NCI-H146 treated with DMSO at 0.1 percent for 48 hours (cell line): Measurements from ENCODE around the gene TRIP10.
"Not testable (repeated sequence)": the region's sequence is repeated elsewhere in the genome, so short reads cannot be mapped to it uniquely, and the experiment has no call there.

Source experiments
- DNase-seq: peaks from one replicate; lab custom pipeline; 2025; ENCODE audit not compliant: unreplicated experiment; lab: John Stamatoyannopoulos, UW

TRIP10 gene

DNA sequence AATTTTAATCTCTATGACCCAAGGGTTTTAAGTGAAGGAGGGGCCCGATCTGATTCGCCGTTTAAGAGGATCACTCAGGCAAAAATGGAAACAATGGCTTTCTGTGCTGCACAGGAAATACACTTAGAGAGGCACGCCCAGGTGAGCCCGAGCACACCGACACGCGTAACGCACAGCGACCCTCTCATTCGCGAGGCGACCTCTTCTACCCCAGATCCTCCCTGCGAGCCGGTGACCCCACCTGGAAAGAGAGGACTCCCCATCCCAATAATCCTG, 27.5 kb downstream of the TRIP10 start:
- peak; percentile 14 for DNase-seq

- DNase-seq, result peak; percentile 76
Observed at GRCh38 chr19:6767357-6768235, 28.1 kb downstream of the TRIP10 start, which contains the start of gene SH2D3A. Gene SH2D3A (minus strand): TSS chr19:6767435. CDS start chr19:6763748, 3,687 bp downstream.

- DNase-seq, result no peak
Observed at GRCh38 chr19:6768236-6768785, 28.8 kb downstream of the TRIP10 start.

GRCh38 chr19:6769006-6769619, 29.6 kb downstream of the TRIP10 start:
- no peak for DNase-seq

DNA sequence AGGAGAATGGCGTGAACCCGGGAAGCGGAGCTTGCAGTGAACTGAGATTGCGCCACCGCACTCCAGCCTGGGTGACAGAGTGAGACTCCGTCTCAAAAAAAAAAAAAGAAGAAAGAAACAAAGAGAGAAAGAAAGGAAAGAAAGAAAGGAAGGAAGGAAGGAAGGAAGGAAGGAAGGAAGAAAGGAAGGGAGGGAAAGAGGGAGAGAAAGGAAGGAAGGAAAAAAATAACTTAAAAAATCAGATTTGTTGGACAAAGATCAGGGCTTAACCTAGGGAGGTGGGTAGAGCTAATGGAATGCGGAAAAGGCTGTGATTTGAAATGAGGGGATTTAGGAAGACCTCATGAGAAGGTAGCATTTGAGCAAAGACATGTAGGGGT, 32.2 kb downstream of the TRIP10 start:
- not testable (repeated sequence) for DNase-seq

GRCh38 chr19:6772028-6772865, 32.8 kb downstream of the TRIP10 start, which contains the start of gene VAV1:
Gene VAV1 (plus strand): TSS chr19:6772708. CDS start chr19:6772808, 100 bp downstream.
- no peak for DNase-seq

GRCh38 chr19:6772866-6773322, 33.4 kb downstream of the TRIP10 start:
- DNase-seq, result no peak

GRCh38 chr19:6773323-6773931, 33.9 kb downstream of the TRIP10 start:
- DNase-seq, result no peak

GRCh38 chr19:6774821-6775707, 35.6 kb downstream of the TRIP10 start:
- DNase-seq, result no peak

DNA sequence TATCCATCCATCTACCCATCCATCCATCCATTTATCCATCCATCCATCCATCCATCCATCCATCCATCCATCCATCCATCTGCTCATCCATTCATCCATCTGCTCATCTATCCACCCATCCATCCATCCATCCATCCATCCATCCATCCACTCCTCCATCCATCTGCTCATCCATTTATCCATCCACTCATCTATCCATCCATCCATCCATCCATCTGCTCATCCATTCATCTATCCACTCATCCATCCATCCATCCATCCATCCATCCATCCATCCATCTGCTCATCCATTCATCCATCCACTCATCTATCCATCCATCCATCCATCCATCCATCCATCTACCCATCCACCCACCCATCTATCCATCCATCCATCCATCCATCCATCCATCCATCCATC, 36.6 kb downstream of the TRIP10 start:
- not testable (repeated sequence) for DNase-seq

DNA sequence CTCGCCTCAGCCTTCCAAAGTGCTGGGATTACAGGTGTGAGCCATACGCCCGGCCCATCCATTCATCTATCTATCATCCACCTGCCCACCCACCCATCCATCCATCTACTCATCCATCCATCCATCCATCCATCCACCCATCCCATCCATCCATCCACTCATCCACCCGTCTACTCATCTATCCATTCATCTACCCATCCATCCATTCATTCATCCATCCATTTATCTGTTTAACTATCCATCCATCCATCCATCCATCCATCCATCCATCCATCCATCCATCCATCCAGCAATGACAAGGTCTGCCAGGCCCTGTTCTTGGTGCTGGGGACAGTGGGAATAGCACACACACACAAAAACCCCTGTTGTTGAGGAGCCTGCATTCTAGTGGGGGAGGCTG, 37.5 kb downstream of the TRIP10 start:
- DNase-seq, result no peak

DNA sequence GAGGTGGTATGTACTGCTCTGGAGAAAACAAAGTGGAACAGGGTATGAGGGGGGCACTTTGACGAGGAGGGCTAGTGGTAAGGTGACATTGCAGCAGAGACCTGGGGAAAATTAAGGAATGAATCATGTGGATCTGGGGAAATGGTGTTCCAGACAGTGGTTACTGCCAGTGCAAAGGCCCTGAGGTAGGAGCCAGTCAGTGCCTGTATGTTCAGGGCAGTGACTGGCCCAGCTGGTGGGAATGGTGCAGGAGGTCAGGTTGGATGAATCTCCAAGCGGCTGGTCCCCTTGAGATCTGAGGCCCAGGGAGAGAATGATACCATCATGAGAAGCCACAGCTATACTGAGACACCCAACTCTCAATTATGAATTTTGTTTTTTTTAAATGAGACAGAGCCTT, 38.0 kb downstream of the TRIP10 start:
- DNase-seq, result no peak

DNA sequence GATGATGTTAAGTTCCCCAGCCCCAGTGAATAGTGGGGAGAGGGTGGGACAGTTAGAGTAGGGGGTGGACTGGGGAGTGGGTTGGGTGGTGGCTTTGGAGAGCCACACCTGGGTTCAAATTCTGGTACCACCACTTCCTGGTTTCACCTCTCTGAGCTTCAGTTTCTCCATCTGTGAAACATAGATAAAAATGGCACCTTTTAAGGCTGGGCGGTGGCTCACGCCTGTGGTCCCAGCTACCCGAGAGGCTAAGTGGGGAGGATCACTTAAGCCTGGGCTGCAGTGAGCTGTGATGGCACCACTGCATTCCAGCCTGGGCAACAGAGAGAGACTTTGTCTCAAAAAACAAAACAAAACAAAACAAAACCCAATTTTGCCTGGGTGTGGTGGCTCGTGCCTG, 38.9 kb downstream of the TRIP10 start:
- DNase-seq, result no peak

DNA sequence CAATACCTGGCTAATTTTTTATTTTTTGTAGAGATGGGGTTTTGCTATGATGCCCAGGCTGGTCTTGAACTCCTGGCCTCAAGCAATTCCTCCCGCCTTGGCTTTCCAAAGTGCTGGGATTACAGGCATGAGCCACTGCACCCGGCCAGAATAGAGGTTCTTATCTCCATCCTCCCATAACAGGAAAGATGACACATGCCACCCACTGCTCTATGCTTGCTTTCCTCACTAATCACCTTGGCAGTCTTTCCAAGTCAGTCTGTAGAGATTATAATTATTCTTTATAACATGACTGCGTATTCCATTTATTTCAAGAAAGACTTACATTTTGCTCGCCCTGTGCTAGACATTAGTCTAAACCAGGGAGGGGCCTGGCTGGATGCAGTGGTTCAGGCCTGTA, 39.7 kb downstream of the TRIP10 start:
- DNase-seq, result no peak

DNA sequence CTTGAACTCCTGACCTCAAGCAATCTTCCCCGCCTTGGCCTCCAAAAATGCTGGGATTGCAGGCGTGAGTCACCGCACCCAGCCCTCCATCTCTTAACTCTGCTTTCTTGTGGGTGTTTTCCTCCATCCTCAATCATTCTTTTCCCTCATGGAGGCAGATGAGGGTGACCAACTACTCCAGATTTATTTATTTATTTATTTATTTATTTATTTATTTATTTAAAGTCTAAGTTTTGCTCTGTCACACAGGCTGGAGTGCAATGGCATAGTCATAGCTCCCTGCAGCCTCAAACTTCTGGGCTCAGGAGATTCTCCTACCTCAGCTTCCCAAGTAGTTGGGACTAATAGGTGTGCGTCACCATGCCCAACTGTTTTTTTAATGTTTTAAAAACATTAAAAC, 47.9 kb downstream of the TRIP10 start:
- no peak for DNase-seq

GRCh38 chr19:6788896-6789295, 49.4 kb downstream of the TRIP10 start:
- DNase-seq, result no peak

DNA sequence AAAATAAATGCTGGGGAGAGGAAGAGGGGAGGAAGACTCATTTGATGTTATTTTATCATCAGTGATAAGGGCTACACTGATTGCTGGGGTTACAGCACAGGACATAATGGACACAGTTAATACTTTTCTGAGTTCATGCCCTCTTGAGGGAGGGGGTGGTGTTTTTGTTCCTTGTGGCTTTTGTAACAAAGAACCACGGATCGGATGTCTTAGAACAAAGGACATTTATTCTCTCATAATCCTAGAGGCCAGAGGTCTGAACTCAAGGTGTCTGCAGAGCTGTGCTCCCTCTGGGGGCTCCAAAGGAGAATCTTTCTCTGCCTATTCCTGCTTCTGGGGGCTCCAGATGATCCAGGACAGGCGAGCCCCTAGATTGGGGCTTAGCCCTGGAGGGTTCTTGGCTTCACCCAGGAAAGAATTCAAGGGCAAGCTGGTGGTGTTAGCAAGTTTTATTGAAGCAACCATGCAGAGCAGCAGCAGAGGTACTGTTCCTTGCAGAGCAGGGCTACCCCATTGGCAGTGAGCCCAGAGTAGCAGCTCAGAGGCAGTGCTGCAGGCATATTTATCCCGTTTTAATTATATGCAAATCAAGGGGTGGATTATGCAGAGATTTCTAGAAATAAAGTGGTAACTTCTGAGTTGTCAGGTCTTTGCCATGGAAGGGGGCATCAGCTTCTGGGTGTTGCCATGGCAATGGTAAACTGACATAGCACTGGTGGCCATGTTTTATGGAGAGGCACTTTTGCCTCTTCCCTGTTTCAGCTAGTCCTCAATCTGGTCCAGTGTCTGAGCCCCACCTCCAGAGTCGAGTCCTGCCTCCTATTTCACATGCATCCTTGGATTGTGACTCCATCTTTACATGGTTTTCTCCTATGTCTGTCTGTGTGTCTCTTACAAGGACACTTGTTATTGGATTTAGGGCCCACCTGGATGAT, 51.0 kb downstream of the TRIP10 start:
- DNase-seq, result no peak

DNA sequence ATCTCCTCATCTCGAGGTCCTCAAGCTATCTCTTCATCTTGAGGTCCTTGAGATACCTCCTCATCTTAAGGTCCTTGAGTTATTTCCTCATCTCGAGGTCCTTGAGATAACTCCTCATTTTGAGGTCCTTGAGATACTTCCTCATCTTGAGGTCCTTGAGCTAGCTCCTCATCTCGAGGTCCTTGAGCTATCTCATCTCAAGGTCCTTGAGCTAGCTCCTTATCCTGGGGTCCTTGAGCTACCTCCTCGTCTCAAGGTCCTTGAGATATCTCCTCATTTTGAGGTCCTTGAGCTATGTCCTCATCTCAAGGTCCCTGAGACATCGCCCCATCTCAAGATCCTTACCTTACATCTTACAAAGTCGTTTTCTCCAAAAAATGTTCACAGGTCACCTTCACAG, 51.8 kb downstream of the TRIP10 start:
- DNase-seq, result no peak

DNA sequence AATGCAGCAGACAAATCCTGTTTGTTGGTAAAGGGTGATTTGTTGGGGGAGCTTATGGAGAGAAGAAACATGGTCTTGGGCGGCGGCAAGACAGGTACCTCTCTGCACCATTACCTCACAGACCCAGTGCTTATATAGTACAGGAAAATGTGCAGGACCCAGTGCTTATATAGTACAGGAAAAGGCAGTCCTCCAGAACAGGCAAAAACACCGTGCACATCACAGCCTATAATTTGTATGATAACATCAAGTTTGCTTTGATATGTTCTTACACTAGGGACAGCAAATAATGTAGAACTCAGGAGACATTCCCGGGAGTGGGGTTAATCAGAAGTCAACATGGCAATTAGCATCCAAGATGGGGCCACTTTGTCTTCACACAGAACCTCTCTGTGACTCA, 53.9 kb downstream of the TRIP10 start:
- DNase-seq, result no peak
